MCF 10A (cell line): Measurements from ENCODE around the gene MRPL58. TPM values are rescaled to one million over a fixed set of nuclear protein-coding genes. Genes with fewer than 3 reads are reported as not detected.

Experiments
- BruUV-seq: library from RNA; stranded (reverse); fragments of 400-500 nt; replicated peaks from 2 replicates; lab custom pipeline; 2021; lab: Mats Ljungman, UMichigan
- CTCF ChIA-PET: fragments of 300-600 bp; sonication (Branson Sonifier 250); formaldehyde crosslinking; extraction: SDS; loops from one replicate; lab custom pipeline; 2021; ENCODE audit warnings: antibody characterized with exemption, inconsistent platforms; lab: Yijun Ruan, JAX
- POLR2A ChIA-PET: fragments of 300-600, 350-650 bp; sonication (Branson Sonifier 250); formaldehyde crosslinking; extraction: SDS; loops from one replicate; lab custom pipeline; 2020; ENCODE audit warnings: antibody characterized with exemption, inconsistent platforms; lab: Yijun Ruan, JAX
- DNase-seq: peaks from one replicate; pipeline ENCODE4 v3.0.0-alpha.2; 2018; ENCODE audit not compliant: unreplicated experiment
- H3K27ac Mint-ChIP-seq: one replicate; pipeline ENCODE4 v1.8.0; 2022; ENCODE audit warnings: mild to moderate bottlenecking, low read depth, mixed read lengths; ENCODE audit not compliant: unreplicated experiment
- H3K27me3 Mint-ChIP-seq: one replicate; pipeline ENCODE4 v1.8.0; 2022; ENCODE audit warnings: mixed read lengths; ENCODE audit not compliant: insufficient read depth, unreplicated experiment
- H3K36me3 Mint-ChIP-seq: one replicate; pipeline ENCODE4 v1.8.0; 2022; ENCODE audit warnings: mild to moderate bottlenecking, moderate library complexity, mixed read lengths; ENCODE audit not compliant: insufficient read depth, unreplicated experiment
- H3K4me1 Mint-ChIP-seq: one replicate; pipeline ENCODE4 v1.8.0; 2022; ENCODE audit warnings: mixed read lengths; ENCODE audit not compliant: insufficient read depth, unreplicated experiment
- H3K4me3 Mint-ChIP-seq: one replicate; pipeline ENCODE4 v1.8.0; 2022; ENCODE audit warnings: mild to moderate bottlenecking, moderate library complexity, mixed read lengths; ENCODE audit not compliant: unreplicated experiment
- H3K9me3 Mint-ChIP-seq: one replicate; pipeline ENCODE4 v1.8.0; 2022; ENCODE audit warnings: mixed read lengths; ENCODE audit not compliant: unreplicated experiment
- CTCF ChIP-seq: fragments of 200-600 bp; IDR thresholded peaks from one replicate; pipeline ENCODE4 v1.8.0; 2022; ENCODE audit warnings: antibody characterized with exemption, mild to moderate bottlenecking; ENCODE audit not compliant: unreplicated experiment
- intact Hi-C: fragments of 100-400 bp; cut with micrococcal nuclease; formaldehyde crosslinking; loops from 2 replicates; pipeline ENCODE4 v1.14.1; 2022
- total RNA-seq: library from RNA; stranded (reverse); gene quantifications from 2 replicates; pipeline ENCODE4 v1.2.3, GENCODE V29; 2022

MRPL58 gene
- total RNA-seq, 1 experiment from 2014 or later, result 71.2 TPM

- Mint-ChIP-seq H3K27me3 (no peaks in the 10 kb centered on the region), H3K36me3 (peaks cover 11% of the 10 kb centered on the region), H3K27ac (no peak overlapping the region), H3K9me3 (no peaks in the 10 kb centered on the region), H3K4me3 (no peak overlapping the region), H3K4me1 (no peaks in the 10 kb centered on the region)
- TF ChIP-seq CTCF, result no peak
- ChIA-PET POLR2A (interaction anchor here (10.9 kb wide), 1 partner anchor 15 kb away, joined by 228 read pairs; the partner anchor contains the start of gene CDR2L), CTCF (interaction anchor here (0.6 to 2.8 kb wide), 3 partner anchors 26 to 372 kb away, joined by 3 to 16 read pairs (median 4); no protein-coding TSS in a partner anchor)
- BruUV-seq, result no TSS peak
- intact Hi-C loops, result loop anchor here (1.0 kb wide), 1 partner anchor 45 kb away; no protein-coding TSS in a partner anchor
- DNase-seq, result peak; percentile 27
Measured at GRCh38 chr17:75006653-75007052, 5.8 kb upstream of the MRPL58 start.

- H3K4me1 Mint-ChIP-seq, result peaks cover 9% of the 10 kb centered on the region
- H3K36me3 Mint-ChIP-seq, result no peaks in the 10 kb centered on the region
- no peak overlapping the region for H3K27ac Mint-ChIP-seq
- TF ChIP-seq CTCF, result no peak
- no peak overlapping the region for H3K4me3 Mint-ChIP-seq
- no TSS peak for BruUV-seq
- H3K9me3 Mint-ChIP-seq, result no peaks in the 10 kb centered on the region
- H3K27me3 Mint-ChIP-seq, result no peaks in the 10 kb centered on the region
- CTCF ChIA-PET, result interaction anchor here (1.3 kb wide), 1 partner anchor 47 kb away, joined by 3 read pairs; no protein-coding TSS in a partner anchor
- POLR2A ChIA-PET, result interaction anchor here (0.6 to 10.9 kb wide), 2 partner anchors 17 to 193 kb away, joined by 4 to 228 read pairs; partner anchors contain the start of gene CDR2L
- no peak for DNase-seq
- intact Hi-C loops, result no loop called here
Measured at GRCh38 chr17:75008373-75008772, 4.1 kb upstream of the MRPL58 start.

- intact Hi-C loops, result no loop called here
- Mint-ChIP-seq H3K4me1 (peaks cover 17% of the 10 kb centered on the region), H3K36me3 (peaks cover 6% of the 10 kb centered on the region), H3K27ac (no peak overlapping the region), H3K4me3 (no peak overlapping the region), H3K9me3 (no peaks in the 10 kb centered on the region), H3K27me3 (no peaks in the 10 kb centered on the region)
- TF ChIP-seq CTCF, result no peak
- BruUV-seq, result no TSS peak
- ChIA-PET POLR2A (interaction anchor here (10.9 kb wide), 1 partner anchor 17 kb away, joined by 228 read pairs; the partner anchor contains the start of gene CDR2L), CTCF (interaction anchor here (0.7 to 1.3 kb wide), 4 partner anchors 33 to 105 kb away, joined by 3 to 4 read pairs (median 3); no protein-coding TSS in a partner anchor)
- DNase-seq, result no peak
Measured at GRCh38 chr17:75009139-75009724, 3.2 kb upstream of the MRPL58 start.

- peak; percentile 38 for DNase-seq
- intact Hi-C loops, result no loop called here
- no peak overlapping the region for H3K4me3 Mint-ChIP-seq
- no TSS peak for BruUV-seq
- peaks cover 22% of the 10 kb centered on the region for H3K4me1 Mint-ChIP-seq
- H3K9me3 Mint-ChIP-seq, result no peaks in the 10 kb centered on the region
- no peaks in the 10 kb centered on the region for H3K27me3 Mint-ChIP-seq
- POLR2A ChIA-PET, result interaction anchor here (0.6 to 10.9 kb wide), 15 partner anchors 10 to 252 kb away, joined by 3 to 228 read pairs (median 15); partner anchors contain the start of genes ATP5PD, CDR2L, FDXR and KCTD2
- CTCF ChIA-PET, result interaction anchor here (0.5 to 4.2 kb wide), 7 partner anchors 10 to 401 kb away, joined by 3 to 67 read pairs (median 7); no protein-coding TSS in a partner anchor
- no peak overlapping the region for H3K27ac Mint-ChIP-seq
- TF ChIP-seq CTCF, result no peak
- H3K36me3 Mint-ChIP-seq, result peaks cover 21% of the 10 kb centered on the region
Measured at GRCh38 chr17:75010683-75011400, 1.6 kb upstream of the MRPL58 start.
